Measurements from ENCODE around the gene COG5.

Gene COG5

DNA sequence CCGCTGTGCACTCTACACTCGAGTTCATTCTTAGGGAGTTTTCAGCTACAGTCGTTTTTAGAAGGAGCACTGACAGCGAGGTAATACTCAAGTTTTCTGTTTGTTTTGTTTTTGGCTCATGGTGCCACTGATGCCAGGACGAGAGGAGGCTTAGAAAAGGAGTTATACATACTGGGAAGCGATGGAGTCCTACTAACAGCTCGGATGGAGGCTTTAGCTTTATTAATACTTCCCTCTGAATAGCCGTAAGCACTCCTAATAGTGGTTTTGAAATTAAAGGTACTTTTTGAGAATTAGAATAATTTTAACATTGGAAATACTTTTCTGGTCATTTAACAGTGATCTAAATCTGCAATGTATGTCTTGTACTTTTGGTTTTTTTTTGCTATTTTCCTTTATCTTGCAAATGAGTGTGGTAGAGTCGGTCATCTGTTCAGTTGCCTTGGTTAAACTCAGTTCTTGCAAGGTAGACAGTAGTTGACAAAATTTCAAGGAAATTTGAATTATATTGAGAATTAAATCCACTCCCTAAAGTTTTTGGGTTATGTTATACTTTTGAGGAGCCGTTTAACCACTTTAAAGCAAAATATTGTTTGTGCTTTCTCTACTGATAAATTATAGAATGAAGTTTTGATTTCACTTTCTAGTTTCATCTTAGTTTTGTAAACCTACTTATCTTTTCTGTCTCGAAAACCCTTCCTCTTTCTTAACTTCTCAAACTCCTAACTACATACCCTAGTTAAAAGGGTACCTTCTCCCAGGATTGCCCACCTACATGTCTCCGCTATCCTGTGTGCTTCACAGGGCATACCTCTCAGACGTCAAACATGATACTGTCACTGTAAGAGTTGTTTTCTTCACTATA lies 393.4 kb downstream of the COG5 start:
- no peak for TF ChIP-seq TAF1 (IDR thresholded peaks at IDR 0.05; ENCODE audit: borderline replicate concordance, insufficient read depth, low read length)

DNA sequence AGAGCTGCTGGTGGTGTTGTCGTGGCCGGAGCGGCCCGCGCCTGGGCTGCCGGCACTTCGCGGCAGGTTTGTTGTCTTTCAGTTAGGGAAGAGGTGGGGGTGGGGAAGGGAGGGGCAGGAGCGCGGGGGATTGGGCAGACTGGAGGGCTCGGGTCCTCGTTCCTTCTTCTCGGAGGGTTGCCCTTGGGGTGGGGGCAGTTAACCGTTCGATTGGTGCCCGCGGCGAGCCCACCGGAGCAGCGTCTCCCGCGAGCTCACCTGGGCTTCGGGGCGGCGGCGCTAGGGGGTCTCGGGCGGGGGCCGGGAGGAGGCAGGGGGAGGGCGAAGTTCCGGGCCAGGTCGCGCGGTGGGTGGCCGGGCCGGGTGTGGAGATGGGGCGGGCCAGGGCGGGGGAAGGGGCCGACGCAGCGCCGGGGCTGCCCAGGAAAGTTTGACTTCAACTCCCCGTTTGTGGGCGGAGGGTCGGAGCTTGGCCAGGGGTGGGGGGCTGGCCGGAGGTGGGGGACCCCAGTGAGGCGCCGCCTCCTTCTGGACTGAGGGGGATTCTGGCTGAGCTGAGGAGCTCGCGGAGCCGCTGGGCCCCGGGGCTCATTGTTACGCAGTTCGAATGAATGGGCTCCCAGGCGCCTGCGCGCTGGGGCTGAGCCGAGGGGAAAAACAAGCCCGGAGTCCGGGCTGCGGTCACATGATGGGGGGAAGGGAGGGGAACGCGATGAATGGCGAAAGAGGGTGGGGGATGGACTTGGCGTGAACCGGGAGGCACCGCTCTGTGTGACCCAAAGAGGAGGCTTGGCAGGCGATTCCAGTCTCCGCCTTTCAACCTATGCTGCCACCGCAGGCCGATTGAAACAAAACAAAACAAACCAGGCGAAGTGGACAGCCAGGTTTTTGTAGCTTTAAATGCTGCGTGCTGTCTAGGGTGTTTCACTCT lies 394.3 kb downstream of the COG5 start:
- 0 out of 4 replicates have a peak, but pooled peaks of 1 of the 2 experiments have one; percentile 4 for TF ChIP-seq REST (IDR thresholded peaks at IDR 0.05; ENCODE audit: insufficient read depth in 1 of 2, low read depth in 2 of 2, low read length in 2 of 2)
- peak; percentile 60; the same call in 1 of the 2 replicates for TF ChIP-seq TAF1 (IDR thresholded peaks at IDR 0.05; ENCODE audit: borderline replicate concordance, insufficient read depth, low read length)
- peak; percentile 84; the same call in 1 of the 2 replicates for TF ChIP-seq POLR2AphosphoS5 (IDR thresholded peaks at IDR 0.05; ENCODE audit: low read depth, low read length)
- peak; percentile 95 for TF ChIP-seq FOXP2 (optimal IDR thresholded peaks at IDR 0.05; ENCODE audit: borderline replicate concordance, extremely low read depth, extremely low read length, insufficient read depth)
- peak; percentile 88 for TF ChIP-seq SIN3A (IDR thresholded peaks at IDR 0.05; ENCODE audit: borderline replicate concordance, insufficient read depth, low read length)

DNA sequence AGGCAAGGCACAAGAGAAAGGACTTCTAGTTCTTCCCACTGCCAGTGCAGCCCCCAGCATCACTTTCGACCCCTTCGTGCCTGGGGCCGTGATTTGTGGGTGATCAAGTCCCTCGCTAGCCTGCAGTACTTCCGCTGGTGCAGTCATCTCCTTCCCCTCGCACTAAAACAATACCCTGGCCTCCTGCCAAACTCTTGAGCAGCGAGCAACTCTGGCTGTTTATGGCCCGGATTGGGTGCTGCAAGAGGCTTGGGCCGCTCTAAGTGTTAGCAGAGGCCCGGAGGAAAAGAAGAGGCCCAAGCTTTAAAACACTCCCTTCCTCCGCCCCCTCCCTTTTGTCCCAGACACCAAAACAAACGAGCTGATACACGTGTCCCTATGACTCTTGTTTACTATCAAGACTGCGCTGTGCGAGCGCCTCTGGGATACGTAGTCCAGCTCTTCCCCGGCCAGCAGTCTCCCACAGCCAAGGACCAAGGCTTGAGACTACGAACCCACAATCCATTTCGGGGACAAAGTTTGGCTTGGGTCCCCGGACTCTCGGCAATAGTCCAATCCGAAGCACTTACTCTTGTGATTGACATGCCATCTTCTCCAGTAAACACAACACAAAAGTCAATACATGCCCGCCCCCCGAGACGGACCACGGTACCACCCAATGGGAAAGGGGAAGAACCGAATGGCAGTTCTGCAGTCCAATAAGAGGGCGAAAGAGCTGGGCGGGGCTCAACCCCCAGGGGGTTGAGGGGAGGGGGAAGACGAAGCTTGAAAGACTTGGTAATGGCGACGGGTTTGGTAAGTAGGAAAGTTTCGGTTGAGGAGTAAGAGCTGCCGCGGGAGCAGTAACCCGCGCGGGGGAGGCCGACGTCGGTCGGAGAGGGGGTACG lies 395.2 kb downstream of the COG5 start, which contains the start of gene HBP1:
Gene HBP1 (plus strand): TSS at position 771 of the 887 bp plus-strand sequence. CDS start 10,891 bp downstream, outside the sequence.
- TF ChIP-seq FOXP2 (optimal IDR thresholded peaks at IDR 0.05; ENCODE audit: borderline replicate concordance, extremely low read depth, extremely low read length, insufficient read depth) (peak; percentile 84), REST (IDR thresholded peaks at IDR 0.05; ENCODE audit: insufficient read depth in 1 of 2, low read depth in 2 of 2, low read length in 2 of 2) (no peak; a peak in 1 of 4 replicates), TAF1 (IDR thresholded peaks at IDR 0.05; ENCODE audit: borderline replicate concordance, insufficient read depth, low read length) (peak; percentile 22; the same call in 1 of the 2 replicates), SIN3A (IDR thresholded peaks at IDR 0.05; ENCODE audit: borderline replicate concordance, insufficient read depth, low read length) (peak; percentile 100)

GRCh38 chr7:107167483-107168232 lies 396.1 kb downstream of the COG5 start:
- TF ChIP-seq POLR2AphosphoS5 (IDR thresholded peaks at IDR 0.05; ENCODE audit: low read depth, low read length) (peak; percentile 87), REST (IDR thresholded peaks at IDR 0.05; ENCODE audit: insufficient read depth in 1 of 2, low read depth in 2 of 2, low read length in 2 of 2) (no peak), SIN3A (IDR thresholded peaks at IDR 0.05; ENCODE audit: borderline replicate concordance, insufficient read depth, low read length) (no peak), FOXP2 (optimal IDR thresholded peaks at IDR 0.05; ENCODE audit: borderline replicate concordance, extremely low read depth, extremely low read length, insufficient read depth) (no peak), TAF1 (IDR thresholded peaks at IDR 0.05; ENCODE audit: borderline replicate concordance, insufficient read depth, low read length) (peak; percentile 79; the same call in 1 of the 2 replicates)

Measured in PFSK-1 (cell line).